ENCODE measurements around the gene BZW1. TPM values are rescaled to one million over a fixed set of nuclear protein-coding genes. Genes with fewer than 3 reads are reported as not detected.
"Not testable (repeated sequence)": the region's sequence is repeated elsewhere in the genome, so short reads cannot be mapped to it uniquely, and the experiment has no call there.

Gene BZW1
- total RNA-seq, 2 donors from 2014 or later: 201 to 252 TPM

DNA sequence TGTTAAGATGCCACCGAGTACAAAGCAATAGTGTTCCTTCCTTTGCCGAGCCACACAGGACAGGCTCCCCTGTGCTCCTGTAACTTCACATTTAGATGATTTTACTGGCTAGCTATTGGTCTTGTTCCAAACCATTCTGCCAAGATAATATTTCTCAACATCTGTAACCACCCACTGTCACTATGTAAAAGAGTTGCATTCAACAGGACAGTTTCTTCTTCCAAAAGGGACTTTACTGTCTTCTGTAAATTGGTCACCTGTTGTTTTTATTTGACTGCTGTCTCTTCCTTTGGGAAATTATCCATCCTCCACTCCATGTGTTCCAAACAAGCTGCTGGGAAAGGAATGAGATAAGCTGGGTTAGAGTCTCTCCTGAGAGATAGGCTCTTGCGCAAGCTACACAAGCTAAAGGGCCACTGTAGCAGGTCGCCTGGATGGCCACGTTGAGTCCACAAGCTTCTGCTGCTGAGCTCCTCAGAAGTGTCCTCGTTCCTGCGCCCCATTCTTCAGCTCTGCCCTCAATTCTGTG is 14.4 kb upstream of the BZW1 start:
- Histone ChIP-seq H3K4me1 (ENCODE audit: control insufficient read depth in 1 of 2, low read depth in 2 of 2) (peaks cover 0 to 12% of the 10 kb centered on the region in 2 donors), H3K27ac (no peak overlapping the region), H3K36me3 (no peaks in the 10 kb centered on the region), H3K4me3 (no peak overlapping the region), H3K27me3 (replicated peaks; ENCODE audit: insufficient read depth) (no peaks in the 10 kb centered on the region), H3K9me3 (no peaks in the 10 kb centered on the region)
- no peak for ATAC-seq (ENCODE audit: insufficient number of reproducible peaks, low FRiP score, low read depth)
- DNase-seq (ENCODE audit: low spot score): no peak
- TF ChIP-seq, protein P1, sequence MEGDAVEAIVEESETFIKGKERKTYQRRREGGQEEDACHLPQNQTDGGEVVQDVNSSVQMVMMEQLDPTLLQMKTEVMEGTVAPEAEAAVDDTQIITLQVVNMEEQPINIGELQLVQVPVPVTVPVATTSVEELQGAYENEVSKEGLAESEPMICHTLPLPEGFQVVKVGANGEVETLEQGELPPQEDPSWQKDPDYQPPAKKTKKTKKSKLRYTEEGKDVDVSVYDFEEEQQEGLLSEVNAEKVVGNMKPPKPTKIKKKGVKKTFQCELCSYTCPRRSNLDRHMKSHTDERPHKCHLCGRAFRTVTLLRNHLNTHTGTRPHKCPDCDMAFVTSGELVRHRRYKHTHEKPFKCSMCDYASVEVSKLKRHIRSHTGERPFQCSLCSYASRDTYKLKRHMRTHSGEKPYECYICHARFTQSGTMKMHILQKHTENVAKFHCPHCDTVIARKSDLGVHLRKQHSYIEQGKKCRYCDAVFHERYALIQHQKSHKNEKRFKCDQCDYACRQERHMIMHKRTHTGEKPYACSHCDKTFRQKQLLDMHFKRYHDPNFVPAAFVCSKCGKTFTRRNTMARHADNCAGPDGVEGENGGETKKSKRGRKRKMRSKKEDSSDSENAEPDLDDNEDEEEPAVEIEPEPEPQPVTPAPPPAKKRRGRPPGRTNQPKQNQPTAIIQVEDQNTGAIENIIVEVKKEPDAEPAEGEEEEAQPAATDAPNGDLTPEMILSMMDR (IDR thresholded peaks at IDR 0.05): no peak

DNA sequence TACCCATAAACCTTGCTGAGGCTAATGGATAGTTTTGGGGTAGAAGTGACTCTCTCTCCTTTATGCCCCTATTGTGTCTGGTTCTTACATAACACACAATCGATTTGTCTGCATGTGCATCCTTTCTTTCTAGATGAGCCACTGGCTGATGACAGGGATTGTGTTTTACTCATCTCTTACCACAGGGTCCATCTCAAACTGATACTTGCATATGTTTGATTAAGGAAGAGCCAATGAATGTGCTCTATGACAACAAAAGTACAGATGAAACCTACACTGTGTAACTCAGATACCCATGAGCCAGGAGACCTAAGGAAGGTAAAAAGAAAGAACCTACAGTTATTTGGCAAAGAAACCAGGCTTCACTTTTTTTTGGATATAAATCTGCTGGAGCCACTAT is 13.2 kb upstream of the BZW1 start:
- Histone ChIP-seq H3K36me3 (no peaks in the 10 kb centered on the region), H3K9me3 (no peaks in the 10 kb centered on the region), H3K27me3 (replicated peaks; ENCODE audit: insufficient read depth) (no peaks in the 10 kb centered on the region), H3K4me3 (no peak overlapping the region), H3K27ac (no peak overlapping the region), H3K4me1 (ENCODE audit: control insufficient read depth in 1 of 2, low read depth in 2 of 2) (peaks cover 0 to 12% of the 10 kb centered on the region in 2 donors)
- ATAC-seq (ENCODE audit: insufficient number of reproducible peaks, low FRiP score, low read depth) (no peak), DNase-seq (ENCODE audit: low spot score) (no peak)
- TF ChIP-seq, protein P1 (IDR thresholded peaks at IDR 0.05): no peak

DNA sequence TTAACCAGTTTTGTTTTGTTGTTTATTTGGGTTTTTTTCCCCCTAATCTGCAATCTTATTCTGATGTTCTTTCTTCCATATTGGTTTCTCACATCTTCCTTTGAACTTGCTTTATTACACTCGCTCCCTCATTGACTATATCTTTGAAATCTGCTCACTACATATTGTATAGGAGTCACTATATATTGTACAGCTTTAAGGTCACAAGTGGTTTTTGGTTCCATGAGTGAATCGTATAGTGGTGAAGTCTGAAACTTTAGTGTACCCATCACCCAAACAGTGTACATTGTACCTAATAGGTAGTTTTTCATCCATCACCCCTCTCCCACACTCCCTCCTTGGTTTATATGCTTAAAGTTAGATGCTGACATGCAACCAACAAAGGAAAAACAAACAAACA is 11.3 kb upstream of the BZW1 start:
- DNase-seq (ENCODE audit: low spot score) (no peak), ATAC-seq (ENCODE audit: insufficient number of reproducible peaks, low FRiP score, low read depth) (no peak)
- H3K4me3 ChIP-seq: no peak overlapping the region
- H3K36me3 ChIP-seq: no peaks in the 10 kb centered on the region
- H3K27me3 ChIP-seq (replicated peaks; ENCODE audit: insufficient read depth): no peaks in the 10 kb centered on the region
- TF ChIP-seq, protein P1 (IDR thresholded peaks at IDR 0.05): no peak
- H3K27ac ChIP-seq: no peak overlapping the region
- no peaks in the 10 kb centered on the region for H3K9me3 ChIP-seq
- H3K4me1 ChIP-seq (ENCODE audit: control insufficient read depth in 1 of 2, low read depth in 2 of 2): peaks cover 0 to 8% of the 10 kb centered on the region in 2 donors

DNA sequence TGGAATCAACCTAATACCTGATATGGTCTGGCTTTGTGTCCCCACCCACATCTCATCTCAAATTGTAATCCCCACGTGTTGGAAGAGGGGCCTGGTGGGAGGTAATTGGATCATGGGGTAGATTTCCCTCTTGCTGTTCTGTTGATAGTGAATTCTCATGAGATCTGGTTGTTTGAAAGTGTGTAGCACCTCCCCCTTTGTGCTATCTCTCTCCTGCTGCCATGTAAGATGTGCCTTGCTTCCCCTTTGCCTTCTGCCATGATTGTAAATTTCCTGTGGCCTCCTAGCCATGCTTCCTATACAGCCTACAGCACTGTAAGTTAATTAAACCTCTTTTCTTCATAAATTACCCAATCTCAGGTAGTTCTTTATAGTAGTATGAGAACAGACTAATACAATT is 10.3 kb upstream of the BZW1 start:
- DNase-seq (ENCODE audit: low spot score); H3K9me3 ChIP-seq; ATAC-seq (ENCODE audit: insufficient number of reproducible peaks, low FRiP score, low read depth); H3K27me3 ChIP-seq (replicated peaks; ENCODE audit: insufficient read depth); H3K27ac ChIP-seq; H3K4me3 ChIP-seq; H3K36me3 ChIP-seq: not testable (repeated sequence)
- peaks cover 0 to 15% of the 10 kb centered on the region in 2 donors for H3K4me1 ChIP-seq (ENCODE audit: control insufficient read depth in 1 of 2, low read depth in 2 of 2)

DNA sequence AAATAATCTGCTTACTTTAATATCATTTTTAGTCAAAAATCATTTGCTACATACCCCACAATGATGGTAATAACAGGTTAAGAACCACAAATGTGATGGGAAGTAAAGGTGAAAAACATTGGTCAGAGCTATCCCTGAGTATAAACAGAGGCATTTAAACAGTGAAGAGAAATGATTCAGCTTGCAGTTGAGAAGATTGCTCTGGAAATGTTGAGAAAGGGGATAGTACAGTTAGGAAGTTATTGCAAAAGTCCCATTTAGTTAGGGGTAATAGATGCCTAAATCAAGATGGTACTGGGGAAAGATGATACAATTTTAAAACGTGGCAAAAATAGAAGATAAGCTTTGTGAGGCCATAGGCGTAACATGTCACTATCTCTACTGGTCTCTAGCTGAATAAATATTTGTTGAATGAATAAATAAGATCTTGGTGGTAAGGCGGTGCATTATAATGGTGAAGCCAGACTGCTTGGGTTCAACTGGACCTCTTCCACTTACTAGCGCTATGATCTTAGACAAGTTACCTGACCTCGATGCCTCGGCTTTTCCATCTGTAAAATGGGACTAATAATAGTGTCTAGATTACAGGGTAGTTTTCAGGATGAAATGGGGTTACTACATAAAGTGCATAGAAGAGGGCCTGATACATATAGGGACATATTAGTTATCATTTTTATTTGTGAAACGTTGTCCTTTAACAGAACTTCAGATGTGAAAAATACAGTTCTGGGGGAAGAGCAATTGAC is 2.0 kb upstream of the BZW1 start:
- DNase-seq (ENCODE audit: low spot score) (no peak), ATAC-seq (ENCODE audit: insufficient number of reproducible peaks, low FRiP score, low read depth) (no peak)
- TF ChIP-seq, protein P1 (IDR thresholded peaks at IDR 0.05): no peak
- no peaks in the 10 kb centered on the region for H3K9me3 ChIP-seq
- H3K27ac ChIP-seq: peak overlapping the region; percentile 98 to 99
- H3K4me3 ChIP-seq: peak overlapping the region; percentile 97
- H3K36me3 ChIP-seq: peaks cover 7% of the 10 kb centered on the region
- no peaks in the 10 kb centered on the region for H3K27me3 ChIP-seq (replicated peaks; ENCODE audit: insufficient read depth)
- H3K4me1 ChIP-seq (ENCODE audit: control insufficient read depth in 1 of 2, low read depth in 2 of 2): peaks cover 29 to 43% of the 10 kb centered on the region in 2 donors
